HG03025 (cell line): ENCODE results near the gene KLC4.
"Not testable (repeated sequence)": the region's sequence is repeated elsewhere in the genome, so short reads cannot be mapped to it uniquely, and the experiment has no call there.

ENCODE experiments used
- ATAC-seq: cut with Tn5 transposase; IDR thresholded peaks from one replicate; pipeline ENCODE4 v1.9.1; 2021; ENCODE audit warnings: mild to moderate bottlenecking, moderate library complexity; ENCODE audit not compliant: unreplicated experiment, low FRiP score

KLC4 gene

GRCh38 chr6:43090559-43090956 is 31.1 kb downstream of the KLC4 start:
- ATAC-seq = no peak

GRCh38 chr6:43091020-43091419 is 31.6 kb downstream of the KLC4 start:
- ATAC-seq = no peak

GRCh38 chr6:43091436-43091991 is 32.1 kb downstream of the KLC4 start:
- no peak for ATAC-seq

- no peak for ATAC-seq
These were observed 33.2 kb downstream of the KLC4 start for GRCh38 chr6:43092635-43093034.

- ATAC-seq = no peak
These were observed 34.2 kb downstream of the KLC4 start for GRCh38 chr6:43093436-43094289.

DNA sequence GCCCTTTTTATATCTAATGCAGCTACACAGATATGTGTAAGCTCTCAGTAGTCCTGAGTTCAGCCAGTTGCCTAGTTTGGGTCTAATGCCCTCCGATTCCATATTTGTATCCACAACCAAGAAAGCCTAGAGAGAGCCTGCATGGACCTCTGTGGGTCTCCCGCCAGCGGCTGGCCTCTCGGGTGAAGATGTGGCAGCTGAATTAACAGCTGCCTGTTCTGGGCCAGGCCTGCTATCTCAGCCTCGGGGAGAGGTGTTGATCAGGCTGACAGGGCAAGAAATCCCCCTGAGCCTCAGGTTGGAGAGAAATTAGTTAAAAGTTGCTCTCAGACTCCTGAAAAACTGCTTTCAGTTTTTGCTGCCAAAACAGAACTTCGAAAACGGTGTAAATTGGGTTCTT is 36.5 kb downstream of the KLC4 start:
- ATAC-seq = no peak

DNA sequence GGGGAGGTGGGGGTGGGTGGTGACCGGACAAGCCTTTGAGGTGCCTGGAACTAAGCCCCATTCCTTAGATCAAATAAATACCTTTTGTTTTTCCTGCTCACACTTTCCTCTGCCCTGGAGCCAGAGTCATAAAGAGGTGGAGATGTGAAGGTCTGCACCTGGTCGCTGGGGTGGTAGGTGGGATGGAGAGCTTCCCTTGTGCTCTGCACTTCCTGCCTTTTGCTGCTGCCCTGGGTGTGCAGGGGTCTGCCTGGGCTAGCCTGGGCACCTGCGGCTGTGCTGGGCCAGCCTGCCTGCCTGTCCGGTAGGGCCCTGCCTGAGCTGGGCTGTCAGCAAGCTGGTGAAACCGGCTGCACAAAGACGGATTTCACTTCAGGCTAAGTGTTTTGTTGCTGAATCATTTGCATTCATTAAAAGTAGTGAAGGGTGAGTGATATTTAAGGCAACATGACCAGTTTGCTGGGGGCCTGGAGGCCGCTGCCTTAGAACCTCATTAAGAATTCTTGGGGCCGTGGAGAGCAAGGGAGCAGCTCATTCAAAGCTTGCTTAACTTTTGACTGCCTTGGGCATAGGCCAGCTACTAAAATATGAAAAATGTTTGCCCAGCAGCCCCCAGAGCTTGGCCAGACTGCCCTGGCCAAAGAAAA is 37.1 kb downstream of the KLC4 start:
- ATAC-seq = no peak

DNA sequence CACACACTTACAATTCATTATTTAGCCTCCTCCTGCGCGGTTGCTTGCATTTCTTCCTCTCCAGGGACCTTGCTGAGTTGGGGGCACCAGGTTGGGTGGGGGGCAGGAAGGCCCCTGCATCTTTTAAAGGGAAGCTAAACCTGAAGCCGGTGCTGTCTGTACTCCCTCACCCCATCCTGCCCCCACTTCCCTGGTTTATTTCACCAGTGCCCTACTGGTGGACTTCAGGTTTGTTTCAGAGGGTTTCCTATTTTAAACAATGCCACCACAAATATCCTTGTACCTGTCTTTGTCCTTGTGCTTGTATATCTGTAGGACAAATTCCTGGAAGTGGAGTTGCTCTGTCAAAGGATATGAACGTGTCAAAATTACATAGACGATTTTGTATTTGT is 37.7 kb downstream of the KLC4 start:
- ATAC-seq = no peak

DNA sequence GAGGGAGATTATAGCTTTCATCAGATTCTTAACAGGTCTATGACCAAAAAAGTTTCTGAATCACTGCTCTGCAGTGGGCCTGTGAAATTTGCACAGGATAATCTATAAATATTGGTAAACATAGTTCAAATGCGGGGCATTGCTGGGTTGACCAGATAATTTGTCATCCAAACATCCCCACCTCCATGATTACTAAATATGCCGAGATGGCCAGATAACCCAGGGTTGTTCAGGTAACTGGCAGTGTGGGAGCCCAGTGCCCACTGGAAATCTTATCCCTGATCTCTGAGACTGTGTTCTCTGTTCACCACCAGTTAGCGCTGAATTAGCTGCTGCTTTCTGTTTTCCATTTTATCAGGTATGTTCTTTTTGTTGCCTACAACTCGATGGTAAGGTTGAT is 38.1 kb downstream of the KLC4 start:
- no peak for ATAC-seq

- ATAC-seq = no peak
These were observed 42.1 kb downstream of the KLC4 start for GRCh38 chr6:43101497-43101896.

DNA sequence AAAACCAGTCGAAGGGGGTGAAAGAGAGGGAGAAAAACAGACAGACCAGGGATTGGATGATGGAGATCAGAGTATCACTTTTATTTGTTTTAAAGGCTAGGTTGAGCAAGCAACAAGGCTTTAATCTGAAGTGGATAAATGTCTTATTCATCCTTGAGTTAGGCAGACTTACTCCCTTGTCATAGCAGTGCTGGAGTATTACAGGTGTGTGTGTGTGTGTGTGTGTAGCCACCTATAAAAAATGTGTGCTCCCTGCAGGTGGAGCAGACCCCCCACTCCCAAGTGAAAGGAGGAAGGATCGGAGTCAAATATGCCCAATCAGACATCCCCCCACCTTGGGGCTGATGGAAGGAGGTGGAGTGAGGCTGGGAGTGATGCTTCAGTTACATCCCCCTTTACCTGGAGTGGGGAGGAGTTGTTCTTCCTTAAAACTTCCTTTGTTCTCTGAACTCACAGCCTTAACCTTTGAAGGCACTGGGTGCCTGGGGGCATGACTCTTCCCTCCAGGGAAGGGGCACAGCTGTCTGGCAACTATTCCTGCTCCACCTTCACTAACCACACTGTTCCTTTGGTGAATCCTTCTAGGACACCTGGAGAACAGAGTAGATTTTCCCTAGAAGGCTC is 43.9 kb downstream of the KLC4 start:
- ATAC-seq = no peak

- ATAC-seq = no peak
These were observed 46.2 kb downstream of the KLC4 start for GRCh38 chr6:43105538-43106222.

DNA sequence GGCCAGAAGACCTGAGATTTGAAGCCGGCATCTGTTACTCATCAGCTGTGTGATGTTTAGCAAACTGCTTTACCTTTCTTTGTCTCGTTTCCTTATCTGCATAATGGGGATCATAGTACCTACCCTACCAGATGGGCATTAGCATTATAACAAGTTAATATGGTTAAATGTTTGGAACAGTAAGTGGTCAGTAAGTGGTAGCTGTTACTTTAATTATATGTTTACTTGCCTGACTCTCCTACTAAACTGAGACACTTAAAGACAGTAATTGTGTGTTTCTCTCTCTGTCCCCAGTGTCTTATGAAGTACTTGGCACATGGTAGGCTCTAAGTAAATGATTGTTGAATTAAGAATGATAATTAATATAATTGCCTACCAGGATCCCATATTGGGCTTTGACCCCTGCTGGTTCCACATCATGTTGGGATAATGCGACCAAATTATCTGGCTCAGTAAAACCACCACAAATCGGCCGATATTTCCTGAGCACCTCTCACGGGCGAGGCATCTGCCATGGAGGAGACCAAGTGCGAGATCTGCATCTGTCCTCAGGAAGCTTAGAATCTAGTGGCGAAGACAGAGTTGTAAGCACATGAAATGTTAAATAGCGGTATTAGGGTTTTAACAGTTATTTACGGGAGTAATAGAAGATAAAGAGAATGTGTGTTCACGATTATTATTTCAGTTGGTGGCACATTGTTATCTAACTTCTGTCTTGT is 48.1 kb downstream of the KLC4 start:
- ATAC-seq = no peak

GRCh38 chr6:43113431-43114260 is 54.2 kb downstream of the KLC4 start:
- no peak for ATAC-seq

- ATAC-seq = no peak
These were observed 55.9 kb downstream of the KLC4 start for GRCh38 chr6:43115365-43115764.

GRCh38 chr6:43117466-43117865 is 58.0 kb downstream of the KLC4 start:
- not testable (repeated sequence) for ATAC-seq

- no peak for ATAC-seq
These were observed 60.1 kb downstream of the KLC4 start for GRCh38 chr6:43119482-43119881.

GRCh38 chr6:43120101-43120763 is 60.8 kb downstream of the KLC4 start:
- ATAC-seq = no peak
